ENCODE measurements around the gene PAK5. TPM values are rescaled to one million over a fixed set of nuclear protein-coding genes. Genes with fewer than 3 reads are reported as not detected.

PAK5 gene
- total RNA-seq, 1 experiment from 2014 or later = not detected

DNA sequence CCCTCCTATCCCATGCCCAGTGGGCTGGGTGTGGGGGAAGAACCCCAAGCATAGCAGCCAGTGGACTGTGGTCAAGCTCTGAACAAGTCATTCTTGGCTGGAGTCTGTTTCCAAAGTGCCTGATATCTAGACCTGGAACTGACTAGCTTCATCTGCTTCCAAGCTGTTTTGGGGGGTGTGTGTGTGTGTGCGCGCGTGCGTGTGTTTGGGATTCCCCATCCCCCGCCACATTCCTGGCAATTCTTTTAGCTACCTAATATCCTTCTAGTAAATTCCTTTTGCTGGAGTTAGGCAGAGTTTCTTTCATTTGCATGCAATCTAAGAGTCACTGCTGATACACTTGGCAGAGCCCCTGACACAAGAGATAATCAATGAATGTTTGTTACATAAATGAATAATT, 7.8 kb downstream of the PAK5 start:
- CTCF ChIA-PET = no interaction called here
- Histone ChIP-seq H3K27me3 (ENCODE audit: control insufficient read depth, insufficient read depth, low read length) (no peaks in the 10 kb centered on the region), H3K9me3 (ENCODE audit: control insufficient read depth, insufficient read depth, low read depth, low read length) (no peaks in the 10 kb centered on the region), H3K36me3 (ENCODE audit: control insufficient read depth, insufficient read depth, low read length) (no peaks in the 10 kb centered on the region), H3K4me1 (ENCODE audit: control insufficient read depth, insufficient read depth, low read length) (no peaks in the 10 kb centered on the region), H3K27ac (ENCODE audit: low read length) (no peak overlapping the region), H3K4me3 (ENCODE audit: low read depth in 2 of 2, low read length in 2 of 2) (no peak overlapping the region)
- intact Hi-C loops (cut with micrococcal nuclease; ENCODE audit: unreplicated experiment) (no loop called here), in situ Hi-C loops (cut with HindIII; ENCODE audit: low pct_unique_long_range_greater_than_20kb, low sequenced_read_pairs) (no loop called here)
- DNase-seq (ENCODE audit: low read depth, low spot score) = no peak
- BruUV-seq (replicated peaks) = no TSS peak
- TF ChIP-seq, protein P1, sequence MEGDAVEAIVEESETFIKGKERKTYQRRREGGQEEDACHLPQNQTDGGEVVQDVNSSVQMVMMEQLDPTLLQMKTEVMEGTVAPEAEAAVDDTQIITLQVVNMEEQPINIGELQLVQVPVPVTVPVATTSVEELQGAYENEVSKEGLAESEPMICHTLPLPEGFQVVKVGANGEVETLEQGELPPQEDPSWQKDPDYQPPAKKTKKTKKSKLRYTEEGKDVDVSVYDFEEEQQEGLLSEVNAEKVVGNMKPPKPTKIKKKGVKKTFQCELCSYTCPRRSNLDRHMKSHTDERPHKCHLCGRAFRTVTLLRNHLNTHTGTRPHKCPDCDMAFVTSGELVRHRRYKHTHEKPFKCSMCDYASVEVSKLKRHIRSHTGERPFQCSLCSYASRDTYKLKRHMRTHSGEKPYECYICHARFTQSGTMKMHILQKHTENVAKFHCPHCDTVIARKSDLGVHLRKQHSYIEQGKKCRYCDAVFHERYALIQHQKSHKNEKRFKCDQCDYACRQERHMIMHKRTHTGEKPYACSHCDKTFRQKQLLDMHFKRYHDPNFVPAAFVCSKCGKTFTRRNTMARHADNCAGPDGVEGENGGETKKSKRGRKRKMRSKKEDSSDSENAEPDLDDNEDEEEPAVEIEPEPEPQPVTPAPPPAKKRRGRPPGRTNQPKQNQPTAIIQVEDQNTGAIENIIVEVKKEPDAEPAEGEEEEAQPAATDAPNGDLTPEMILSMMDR (IDR thresholded peaks at IDR 0.05) = no peak
- TF ChIP-seq SIN3A (IDR thresholded peaks at IDR 0.05; ENCODE audit: borderline replicate concordance, insufficient read depth, low read depth, low read length) (no peak), POLR2AphosphoS5 (IDR thresholded peaks at IDR 0.05; ENCODE audit: low read depth, low read length) (no peak), TCF7L2 (IDR thresholded peaks at IDR 0.05; ENCODE audit: low read depth, low read length) (no peak)
- ATAC-seq = no peak
- POLR2A ChIA-PET = no interaction called here

GRCh38 chr20:9829835-9830234, 9.0 kb downstream of the PAK5 start:
- in situ Hi-C loops (cut with HindIII; ENCODE audit: low pct_unique_long_range_greater_than_20kb, low sequenced_read_pairs) (no loop called here), intact Hi-C loops (cut with micrococcal nuclease; ENCODE audit: unreplicated experiment) (no loop called here)
- DNase-seq (ENCODE audit: low read depth, low spot score) = no peak
- H3K27ac ChIP-seq (ENCODE audit: low read length) = no peak overlapping the region
- ChIA-PET CTCF (no interaction called here), POLR2A (no interaction called here)
- no peaks in the 10 kb centered on the region for H3K9me3 ChIP-seq (ENCODE audit: control insufficient read depth, insufficient read depth, low read depth, low read length)
- no TSS peak for BruUV-seq (replicated peaks)
- TF ChIP-seq SIN3A (IDR thresholded peaks at IDR 0.05; ENCODE audit: borderline replicate concordance, insufficient read depth, low read depth, low read length) (no peak), POLR2AphosphoS5 (IDR thresholded peaks at IDR 0.05; ENCODE audit: low read depth, low read length) (no peak), TCF7L2 (IDR thresholded peaks at IDR 0.05; ENCODE audit: low read depth, low read length) (no peak)
- TF ChIP-seq, protein P1 (IDR thresholded peaks at IDR 0.05) = no peak
- no peaks in the 10 kb centered on the region for H3K4me1 ChIP-seq (ENCODE audit: control insufficient read depth, insufficient read depth, low read length)
- ATAC-seq = no peak
- no peaks in the 10 kb centered on the region for H3K36me3 ChIP-seq (ENCODE audit: control insufficient read depth, insufficient read depth, low read length)
- H3K4me3 ChIP-seq (ENCODE audit: low read depth in 2 of 2, low read length in 2 of 2) = no peak overlapping the region
- no peaks in the 10 kb centered on the region for H3K27me3 ChIP-seq (ENCODE audit: control insufficient read depth, insufficient read depth, low read length)

DNA sequence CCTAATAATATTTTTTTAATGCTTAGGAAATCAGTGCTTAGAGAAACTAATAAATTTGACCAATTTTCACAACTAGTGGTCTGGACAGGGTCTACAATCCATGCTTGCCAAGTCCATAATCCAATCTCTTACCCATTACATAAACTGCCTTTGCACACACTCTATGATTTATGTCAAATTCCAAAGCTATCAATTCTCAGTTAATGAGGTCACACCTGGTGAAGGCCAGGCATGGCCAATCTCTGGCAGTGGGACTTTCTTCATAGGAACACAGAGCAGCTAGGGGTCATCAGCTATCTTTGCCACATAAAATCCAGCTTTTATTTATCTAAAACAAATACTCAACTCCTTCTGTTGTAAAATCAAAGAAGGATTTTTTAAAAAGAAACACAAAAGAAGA, 21.2 kb downstream of the PAK5 start:
- Histone ChIP-seq H3K9me3 (ENCODE audit: control insufficient read depth, insufficient read depth, low read depth, low read length) (no peaks in the 10 kb centered on the region), H3K4me1 (ENCODE audit: control insufficient read depth, insufficient read depth, low read length) (no peaks in the 10 kb centered on the region), H3K36me3 (ENCODE audit: control insufficient read depth, insufficient read depth, low read length) (no peaks in the 10 kb centered on the region), H3K4me3 (ENCODE audit: low read depth in 2 of 2, low read length in 2 of 2) (no peak overlapping the region), H3K27me3 (ENCODE audit: control insufficient read depth, insufficient read depth, low read length) (no peaks in the 10 kb centered on the region), H3K27ac (ENCODE audit: low read length) (no peak overlapping the region)
- in situ Hi-C loops (cut with HindIII; ENCODE audit: low pct_unique_long_range_greater_than_20kb, low sequenced_read_pairs) = no loop called here
- DNase-seq (ENCODE audit: low read depth, low spot score) = no peak
- intact Hi-C loops (cut with micrococcal nuclease; ENCODE audit: unreplicated experiment) = no loop called here
- ChIA-PET POLR2A (no interaction called here), CTCF (no interaction called here)
- TF ChIP-seq TCF7L2 (IDR thresholded peaks at IDR 0.05; ENCODE audit: low read depth, low read length) (no peak), SIN3A (IDR thresholded peaks at IDR 0.05; ENCODE audit: borderline replicate concordance, insufficient read depth, low read depth, low read length) (no peak), POLR2AphosphoS5 (IDR thresholded peaks at IDR 0.05; ENCODE audit: low read depth, low read length) (no peak), REST (IDR thresholded peaks at IDR 0.05; ENCODE audit: insufficient read depth in 1 of 2, low read depth in 2 of 2, low read length in 1 of 2) (no peak)
- TF ChIP-seq, protein P1 (IDR thresholded peaks at IDR 0.05) = no peak
- BruUV-seq (replicated peaks) = no TSS peak
- no peak for ATAC-seq

All from Panc1 (cell line).